ENCODE results near the gene RFLNA.
A peak's percentile ranks its signal among the peaks of the same experiment; 100 is the strongest.

Gene RFLNA

GRCh38 chr12:124338876-124339603 lies 44.1 kb downstream of the RFLNA start:
- DNase-seq = no peak

GRCh38 chr12:124340080-124340900 lies 45.4 kb downstream of the RFLNA start:
- DNase-seq = no peak

- DNase-seq = no peak
Measured at GRCh38 chr12:124341645-124342069, 46.8 kb downstream of the RFLNA start.

GRCh38 chr12:124344022-124344421 lies 49.1 kb downstream of the RFLNA start:
- DNase-seq = peak; percentile 20

GRCh38 chr12:124344526-124344925 lies 49.6 kb downstream of the RFLNA start:
- no peak for DNase-seq

GRCh38 chr12:124345795-124346194 lies 50.9 kb downstream of the RFLNA start:
- no peak for DNase-seq

GRCh38 chr12:124346425-124347168 lies 51.7 kb downstream of the RFLNA start:
- no peak for DNase-seq

- DNase-seq = no peak
Measured at GRCh38 chr12:124347335-124347734, 52.4 kb downstream of the RFLNA start.

- no peak for DNase-seq
Measured at GRCh38 chr12:124347805-124348658, 53.1 kb downstream of the RFLNA start.

- DNase-seq = no peak
Measured at GRCh38 chr12:124348659-124349380, 53.9 kb downstream of the RFLNA start.

GRCh38 chr12:124350491-124350890 lies 55.6 kb downstream of the RFLNA start:
- no peak for DNase-seq

- no peak for DNase-seq
Measured at GRCh38 chr12:124351422-124351821, 56.5 kb downstream of the RFLNA start.

GRCh38 chr12:124352257-124352656 lies 57.4 kb downstream of the RFLNA start:
- no peak for DNase-seq

- no peak for DNase-seq
Measured at GRCh38 chr12:124352839-124353238, 57.9 kb downstream of the RFLNA start.

GRCh38 chr12:124354400-124354799 lies 59.5 kb downstream of the RFLNA start:
- no peak for DNase-seq

- DNase-seq = no peak
Measured at GRCh38 chr12:124356221-124356620, 61.3 kb downstream of the RFLNA start.

GRCh38 chr12:124357616-124358015 lies 62.7 kb downstream of the RFLNA start:
- no peak for DNase-seq

- DNase-seq = no peak
Measured at GRCh38 chr12:124358572-124358971, 63.7 kb downstream of the RFLNA start.

GRCh38 chr12:124359671-124360581 lies 65.0 kb downstream of the RFLNA start:
- DNase-seq = no peak

All from eye (tissue), 1 donor.